Lung (tissue), 12 donors: ENCODE measurements around the gene SPRTN. TPM values are rescaled to one million over a fixed set of nuclear protein-coding genes. Genes with fewer than 3 reads are reported as not detected.

Source experiments
- ATAC-seq: fragments of 200-7000 bp; cut with Tn5 transposase; one replicate; pipeline ENCODE4 v1.9.1; 2020; ENCODE audit warnings: moderate number of reproducible peaks; ENCODE audit not compliant: insufficient read depth, low FRiP score
- DNase-seq, 3 donors: peaks; one replicate each; pipeline ENCODE4 v3.0.0-alpha.2; 2013 to 2017
- H3K27ac ChIP-seq, 2 donors: one replicate each; pipeline ENCODE4 v1.5.1; 2013; ENCODE audit warnings: mild to moderate bottlenecking in 2 of 2, moderate library complexity in 2 of 2, control low read depth in 1 of 2, inconsistent platforms in 1 of 2, low read depth in 1 of 2, low read length in 1 of 2
- H3K27me3 ChIP-seq, 3 donors: one replicate each; pipeline ENCODE4 v1.5.1; 2013; ENCODE audit warnings: low read length in 2 of 3; ENCODE audit not compliant: control insufficient read depth in 3 of 3, insufficient read depth in 3 of 3
- H3K36me3 ChIP-seq, 4 donors: one replicate each; pipeline ENCODE4 v1.5.1; 2013; ENCODE audit warnings: low read length in 4 of 4, mild to moderate bottlenecking in 1 of 4, moderate library complexity in 1 of 4; ENCODE audit not compliant: control insufficient read depth in 4 of 4, insufficient read depth in 4 of 4
- H3K4me1 ChIP-seq, 5 donors: one replicate each; pipeline ENCODE4 v1.5.1; 2013; ENCODE audit warnings: low read length in 5 of 5, mild to moderate bottlenecking in 2 of 5, moderate library complexity in 1 of 5; ENCODE audit not compliant: control insufficient read depth in 5 of 5, insufficient read depth in 5 of 5
- H3K4me3 ChIP-seq: one replicate; pipeline ENCODE4 v1.5.1; 2013; ENCODE audit warnings: mild to moderate bottlenecking, control low read depth, moderate library complexity
- H3K9ac ChIP-seq, 2 donors: one replicate each; pipeline ENCODE4 v1.5.1; 2013; ENCODE audit warnings: low read length in 2 of 2, control low read depth in 1 of 2; ENCODE audit not compliant: insufficient read depth in 1 of 2
- H3K9me3 ChIP-seq, 4 donors: one replicate each; pipeline ENCODE4 v1.5.1; 2013; ENCODE audit warnings: low read length in 3 of 4, mild to moderate bottlenecking in 1 of 4, moderate library complexity in 1 of 4; ENCODE audit not compliant: control insufficient read depth in 4 of 4, insufficient read depth in 3 of 4
- WGBS, 2 donors: extraction: QIAGEN DNeasy Blood & Tissue Kit; methylation state at CpG; one replicate each; pipeline ENCODE4 v1.1.7; 2013; 5-methylcytosine and 5-hydroxymethylcytosine counted together
- polyA plus RNA-seq, 2 donors: library from polyadenylated mRNA; stranded (reverse); fragments of 200-250 nt; gene quantifications; one replicate each; pipeline ENCODE4 v1.2.1, GENCODE V29; 2013
- total RNA-seq, 2 donors: library from RNA; depleted of rRNA in 1 of 2; stranded (reverse); fragments of >200 nt in 1 of 2; gene quantifications; one replicate each; pipeline ENCODE4 v1.2.1, GENCODE V29; 2014 to 2021
- TF ChIP-seq, protein P1 (sequence below): IDR thresholded peaks from 2 replicates; pipeline ENCODE4 v1.5.1; 2012; ENCODE audit warnings: mild to moderate bottlenecking; ENCODE audit errors: control extremely low read depth, extremely low read depth
- donor health status: control.
- donor health status: control.
- donor health status: Bipolar disorder and iron deficiency.
- donor health status: healthy.
- donor health status: DM: yes; HTN: yes; CAD: no.

SPRTN gene
- total and polyA plus RNA-seq, 4 donors, result 3.6 to 13.5 (median 8.9) TPM

DNA sequence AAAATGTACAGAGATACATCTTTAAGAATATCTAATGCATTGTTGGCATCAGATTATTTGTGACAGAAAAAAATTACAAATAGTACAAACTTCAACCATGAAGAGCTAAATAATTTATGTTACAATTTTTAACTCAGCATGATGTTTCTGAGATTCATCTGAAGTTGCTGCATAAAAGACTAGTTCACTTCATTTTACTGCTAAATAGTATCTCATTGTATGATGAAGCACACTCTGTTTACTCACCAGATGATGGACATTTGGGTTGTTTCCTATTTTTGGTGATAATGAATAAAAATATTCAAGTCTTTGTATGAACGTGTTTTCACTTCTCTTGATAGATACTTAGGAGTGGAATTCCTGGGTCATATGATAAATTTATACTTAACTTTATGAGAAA is 63.4 kb downstream of the SPRTN start:
- Histone ChIP-seq H3K36me3 (no peaks in the 10 kb centered on the region), H3K27me3 (no peaks in the 10 kb centered on the region), H3K4me3 (no peak overlapping the region), H3K9me3 (no peaks in the 10 kb centered on the region), H3K4me1 (peaks cover 0 to 45% (median 0%) of the 10 kb centered on the region in 5 donors), H3K27ac (no peak overlapping the region), H3K9ac (no peak overlapping the region)
- 0 to 51% methylated on average over 1 of the region's 1 CpG for WGBS, 2 donors
- TF ChIP-seq, protein P1, sequence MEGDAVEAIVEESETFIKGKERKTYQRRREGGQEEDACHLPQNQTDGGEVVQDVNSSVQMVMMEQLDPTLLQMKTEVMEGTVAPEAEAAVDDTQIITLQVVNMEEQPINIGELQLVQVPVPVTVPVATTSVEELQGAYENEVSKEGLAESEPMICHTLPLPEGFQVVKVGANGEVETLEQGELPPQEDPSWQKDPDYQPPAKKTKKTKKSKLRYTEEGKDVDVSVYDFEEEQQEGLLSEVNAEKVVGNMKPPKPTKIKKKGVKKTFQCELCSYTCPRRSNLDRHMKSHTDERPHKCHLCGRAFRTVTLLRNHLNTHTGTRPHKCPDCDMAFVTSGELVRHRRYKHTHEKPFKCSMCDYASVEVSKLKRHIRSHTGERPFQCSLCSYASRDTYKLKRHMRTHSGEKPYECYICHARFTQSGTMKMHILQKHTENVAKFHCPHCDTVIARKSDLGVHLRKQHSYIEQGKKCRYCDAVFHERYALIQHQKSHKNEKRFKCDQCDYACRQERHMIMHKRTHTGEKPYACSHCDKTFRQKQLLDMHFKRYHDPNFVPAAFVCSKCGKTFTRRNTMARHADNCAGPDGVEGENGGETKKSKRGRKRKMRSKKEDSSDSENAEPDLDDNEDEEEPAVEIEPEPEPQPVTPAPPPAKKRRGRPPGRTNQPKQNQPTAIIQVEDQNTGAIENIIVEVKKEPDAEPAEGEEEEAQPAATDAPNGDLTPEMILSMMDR, result no peak
- ATAC-seq, result no peak
- DNase-seq, result no peak

DNA sequence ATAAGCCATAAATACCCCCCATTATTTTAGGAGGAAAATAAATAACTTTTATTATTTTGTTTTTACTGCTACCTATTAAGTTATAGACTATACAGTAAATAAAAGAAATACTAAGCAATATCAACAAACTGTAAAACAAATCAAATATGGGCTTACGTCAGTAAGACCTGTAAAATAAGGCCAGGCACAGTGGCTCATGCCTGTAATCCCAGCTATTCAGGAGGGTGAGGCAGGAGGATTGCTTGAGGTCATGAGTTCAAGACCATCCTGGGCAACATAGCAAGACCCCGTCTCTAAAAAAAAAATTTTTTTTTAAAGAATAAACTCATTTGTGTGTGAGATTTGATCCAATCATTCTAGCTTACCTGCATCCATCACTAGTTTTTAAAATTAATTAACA is 66.2 kb downstream of the SPRTN start:
- Histone ChIP-seq H3K36me3 (peaks cover 0 to 1% (median 0%) of the 10 kb centered on the region in 4 donors), H3K9me3 (no peaks in the 10 kb centered on the region), H3K4me1 (peaks cover 0 to 34% (median 2%) of the 10 kb centered on the region in 5 donors), H3K9ac (no peak overlapping the region), H3K4me3 (no peak overlapping the region), H3K27me3 (no peaks in the 10 kb centered on the region), H3K27ac (no peak overlapping the region)
- 97 to 99% methylated on average over 2 of the region's 2 CpGs for WGBS, 2 donors
- DNase-seq (no peak), ATAC-seq (no peak)
- TF ChIP-seq, protein P1, result no peak

Other genes with a start within 250 kb of the SPRTN start
- gene TRIM67, start 176.2 kb upstream of the SPRTN start, total RNA-seq, result under 1 TPM in 1 of 2 donors, not detected in 1; 0.09 TPM
- under 1 TPM in 1 of 2 donors, not detected in 1; under 0.01 TPM for gene TRIM67, start 176.2 kb upstream of the SPRTN start, polyA plus RNA-seq
- gene GNPAT, start 97.1 kb upstream of the SPRTN start, total RNA-seq, result 10 to 100 TPM; 32.2 to 42.0 TPM
- 10 to 100 TPM; 24.6 to 50.5 TPM for gene GNPAT, start 97.1 kb upstream of the SPRTN start, polyA plus RNA-seq
- gene EXOC8, start 441 bp upstream of the SPRTN start, total RNA-seq, result 10 to 100 TPM; 18.5 to 19.0 TPM
- 1 to 10 TPM; 4.6 to 7.4 TPM for gene EXOC8, start 441 bp upstream of the SPRTN start, polyA plus RNA-seq
- gene EGLN1, start 84.0 kb downstream of the SPRTN start, total RNA-seq, result 10 to 100 TPM; 19.3 to 45.1 TPM
- gene EGLN1, start 84.0 kb downstream of the SPRTN start, polyA plus RNA-seq, result 10 to 100 TPM in 1 of 2 donors, 1 to 10 TPM in 1; 4.5 to 13.4 TPM
- 10 to 100 TPM; 33.3 to 41.1 TPM for gene TSNAX, start 190.4 kb downstream of the SPRTN start, total RNA-seq
- 10 to 100 TPM; 11.4 to 31.7 TPM for gene TSNAX, start 190.4 kb downstream of the SPRTN start, polyA plus RNA-seq